Activated T-helper 17 cell treated with anti-CD3 and anti-CD28 coated beads, Interleukin-2, amount 50 U/mL, for 72 hours (primary cell): Measurements from ENCODE around the gene CNTN1. TPM values are rescaled to one million over a fixed set of nuclear protein-coding genes. Genes with fewer than 3 reads are reported as not detected.

Source experiments
- ATAC-seq: fragments of 150-1000 bp; cut with Tn5 transposase; replicated peaks from 2 replicates; pipeline ENCODE4 v1.10.0; 2021; ENCODE audit warnings: mild to moderate bottlenecking, moderate library complexity
- H3K27ac Mint-ChIP-seq: one replicate; pipeline ENCODE4 v1.8.0; 2022; ENCODE audit warnings: mixed read lengths
- H3K27me3 Mint-ChIP-seq: one replicate; pipeline ENCODE4 v1.8.0; 2022; ENCODE audit warnings: mixed read lengths
- H3K36me3 Mint-ChIP-seq: one replicate; pipeline ENCODE4 v1.8.0; 2022; ENCODE audit warnings: low read depth, mild to moderate bottlenecking, mixed read lengths
- H3K4me1 Mint-ChIP-seq: one replicate; pipeline ENCODE4 v1.8.0; 2022; ENCODE audit warnings: mixed read lengths
- H3K4me3 Mint-ChIP-seq: one replicate; pipeline ENCODE4 v1.8.0; 2022; ENCODE audit warnings: mild to moderate bottlenecking, mixed read lengths
- H3K9me3 Mint-ChIP-seq: one replicate; pipeline ENCODE4 v1.8.0; 2022; ENCODE audit warnings: mixed read lengths
- total RNA-seq, 2 donors: library from RNA; stranded (reverse); gene quantifications; one replicate each; pipeline ENCODE4 v1.2.3, GENCODE V29; 2022

The CNTN1 gene
- total RNA-seq, 2 donors from 2014 or later: not detected

- Mint-ChIP-seq H3K27ac (no peak overlapping the region), H3K27me3 (no peaks in the 10 kb centered on the region), H3K4me1 (no peaks in the 10 kb centered on the region), H3K36me3 (no peaks in the 10 kb centered on the region), H3K9me3 (no peaks in the 10 kb centered on the region), H3K4me3 (no peak overlapping the region)
- ATAC-seq: no peak
Measured at GRCh38 chr12:40969796-40970195, 277.6 kb downstream of the CNTN1 start.

DNA sequence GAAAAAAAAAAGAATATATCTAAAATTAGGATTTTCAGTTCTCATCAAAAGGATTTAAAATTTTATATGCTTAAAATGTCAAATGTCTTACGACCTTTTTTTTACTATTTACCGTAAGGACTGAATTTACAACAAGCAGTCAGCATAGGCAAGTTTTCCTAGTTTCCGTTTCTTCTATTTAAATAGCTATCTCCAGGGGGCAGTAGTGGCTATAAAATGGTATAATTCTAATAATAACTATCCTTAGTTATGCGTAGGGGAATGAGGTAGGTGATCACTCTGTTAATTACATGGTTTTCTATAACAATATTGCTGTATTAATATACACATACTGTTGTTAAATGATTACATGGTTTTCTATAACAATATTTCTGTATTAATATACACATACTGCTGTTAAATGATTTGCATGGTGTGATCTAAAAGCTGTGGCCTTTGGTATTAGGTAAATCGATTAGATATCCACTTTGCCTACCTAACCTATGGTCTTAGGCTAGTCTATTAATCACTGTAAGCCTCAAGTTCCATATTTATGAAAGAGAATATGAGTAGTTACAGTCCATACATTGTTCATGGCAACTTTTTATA is 278.2 kb downstream of the CNTN1 start:
- Mint-ChIP-seq H3K4me1 (no peaks in the 10 kb centered on the region), H3K27me3 (peaks cover under 1% of the 10 kb centered on the region), H3K36me3 (no peaks in the 10 kb centered on the region), H3K27ac (no peak overlapping the region), H3K4me3 (no peak overlapping the region), H3K9me3 (no peaks in the 10 kb centered on the region)
- no peak for ATAC-seq

GRCh38 chr12:40971911-40972310 is 279.7 kb downstream of the CNTN1 start:
- H3K36me3 Mint-ChIP-seq: no peaks in the 10 kb centered on the region
- no peaks in the 10 kb centered on the region for H3K9me3 Mint-ChIP-seq
- no peak for ATAC-seq
- no peak overlapping the region for H3K4me3 Mint-ChIP-seq
- peaks cover 9% of the 10 kb centered on the region for H3K27me3 Mint-ChIP-seq
- H3K4me1 Mint-ChIP-seq: no peaks in the 10 kb centered on the region
- no peak overlapping the region for H3K27ac Mint-ChIP-seq

GRCh38 chr12:40976546-40976945 is 284.3 kb downstream of the CNTN1 start:
- no peaks in the 10 kb centered on the region for H3K9me3 Mint-ChIP-seq
- H3K4me3 Mint-ChIP-seq: no peak overlapping the region
- H3K4me1 Mint-ChIP-seq: no peaks in the 10 kb centered on the region
- ATAC-seq: no peak
- H3K36me3 Mint-ChIP-seq: no peaks in the 10 kb centered on the region
- H3K27ac Mint-ChIP-seq: no peak overlapping the region
- peaks cover 10% of the 10 kb centered on the region for H3K27me3 Mint-ChIP-seq

- H3K36me3 Mint-ChIP-seq: no peaks in the 10 kb centered on the region
- no peak overlapping the region for H3K27ac Mint-ChIP-seq
- no peak for ATAC-seq
- peaks cover 1% of the 10 kb centered on the region for H3K9me3 Mint-ChIP-seq
- H3K4me1 Mint-ChIP-seq: no peaks in the 10 kb centered on the region
- H3K27me3 Mint-ChIP-seq: peaks cover 9% of the 10 kb centered on the region
- H3K4me3 Mint-ChIP-seq: no peak overlapping the region
Measured at GRCh38 chr12:40980427-40980961, 288.3 kb downstream of the CNTN1 start.

DNA sequence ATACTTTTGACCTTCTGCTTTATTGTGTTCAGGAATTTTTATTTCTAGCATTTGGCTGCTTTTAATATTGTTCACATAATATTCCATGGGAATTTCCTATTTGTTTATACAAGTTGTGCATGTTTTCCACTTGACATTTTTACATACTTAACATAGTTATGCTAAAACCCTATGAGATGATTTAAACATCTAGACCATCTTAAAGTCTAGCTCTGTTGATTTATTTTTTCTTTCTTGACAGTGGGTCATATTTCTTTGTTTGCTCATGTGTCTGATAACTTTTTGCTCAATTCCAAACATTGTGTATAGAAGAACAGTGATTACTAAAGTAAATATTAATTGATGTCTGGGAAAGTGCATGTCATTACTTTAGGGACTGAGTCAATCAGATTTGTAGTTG is 293.8 kb downstream of the CNTN1 start:
- H3K27me3 Mint-ChIP-seq: no peaks in the 10 kb centered on the region
- ATAC-seq: no peak
- no peak overlapping the region for H3K27ac Mint-ChIP-seq
- no peaks in the 10 kb centered on the region for H3K36me3 Mint-ChIP-seq
- no peak overlapping the region for H3K4me3 Mint-ChIP-seq
- peaks cover 5% of the 10 kb centered on the region for H3K9me3 Mint-ChIP-seq
- H3K4me1 Mint-ChIP-seq: no peaks in the 10 kb centered on the region

- no peaks in the 10 kb centered on the region for H3K27me3 Mint-ChIP-seq
- ATAC-seq: no peak
- peaks cover 5% of the 10 kb centered on the region for H3K9me3 Mint-ChIP-seq
- no peaks in the 10 kb centered on the region for H3K36me3 Mint-ChIP-seq
- no peak overlapping the region for H3K27ac Mint-ChIP-seq
- H3K4me3 Mint-ChIP-seq: no peak overlapping the region
- no peaks in the 10 kb centered on the region for H3K4me1 Mint-ChIP-seq
Measured at GRCh38 chr12:40988355-40988754, 296.1 kb downstream of the CNTN1 start.

DNA sequence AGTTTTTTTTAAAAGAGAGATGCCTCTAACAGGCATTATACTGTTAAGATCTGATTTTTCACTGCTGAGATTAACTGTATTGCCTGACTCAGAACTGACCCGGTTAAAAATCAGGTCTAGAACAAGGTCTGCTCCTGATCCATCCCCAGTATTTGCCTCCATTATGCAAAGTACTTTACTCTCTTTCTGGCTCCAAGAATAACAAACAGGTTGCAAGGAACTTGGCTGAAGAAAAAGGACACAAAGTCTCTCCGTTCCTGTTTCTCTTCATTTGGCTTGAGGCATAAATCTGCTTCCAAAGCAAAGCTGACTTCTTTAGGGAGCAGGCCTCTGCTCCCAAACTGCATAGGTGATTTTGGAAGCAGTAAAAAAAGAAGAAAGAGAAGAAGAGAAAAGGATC is 296.6 kb downstream of the CNTN1 start:
- Mint-ChIP-seq H3K27ac (no peak overlapping the region), H3K4me3 (no peak overlapping the region), H3K9me3 (peaks cover 5% of the 10 kb centered on the region), H3K27me3 (no peaks in the 10 kb centered on the region), H3K4me1 (no peaks in the 10 kb centered on the region), H3K36me3 (no peaks in the 10 kb centered on the region)
- ATAC-seq: no peak

- Mint-ChIP-seq H3K4me3 (no peak overlapping the region), H3K27ac (no peak overlapping the region), H3K36me3 (no peaks in the 10 kb centered on the region), H3K9me3 (peaks cover 5% of the 10 kb centered on the region), H3K4me1 (no peaks in the 10 kb centered on the region), H3K27me3 (no peaks in the 10 kb centered on the region)
- no peak for ATAC-seq
Measured at GRCh38 chr12:40989785-40990184, 297.5 kb downstream of the CNTN1 start.

DNA sequence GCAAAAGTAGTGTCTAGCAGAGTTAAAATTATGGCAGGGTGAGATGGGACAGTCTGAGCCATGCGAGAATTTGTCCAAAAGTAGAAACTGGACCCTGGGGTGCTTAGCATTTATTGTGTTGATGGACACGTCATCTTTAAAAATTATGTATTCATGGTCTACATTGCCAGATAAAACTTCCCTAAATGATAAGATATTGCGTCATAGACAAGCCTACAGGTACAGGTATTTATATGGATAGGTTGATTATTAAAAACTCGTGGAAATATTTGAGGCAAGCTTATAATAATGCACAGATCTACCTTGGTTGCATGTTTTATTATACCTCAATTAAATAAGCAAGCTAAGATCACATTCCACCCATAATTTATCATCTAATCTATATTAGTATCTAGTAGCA is 299.9 kb downstream of the CNTN1 start:
- H3K9me3 Mint-ChIP-seq: no peaks in the 10 kb centered on the region
- no peaks in the 10 kb centered on the region for H3K36me3 Mint-ChIP-seq
- no peak overlapping the region for H3K4me3 Mint-ChIP-seq
- no peaks in the 10 kb centered on the region for H3K27me3 Mint-ChIP-seq
- no peak overlapping the region for H3K27ac Mint-ChIP-seq
- H3K4me1 Mint-ChIP-seq: no peaks in the 10 kb centered on the region
- no peak for ATAC-seq

DNA sequence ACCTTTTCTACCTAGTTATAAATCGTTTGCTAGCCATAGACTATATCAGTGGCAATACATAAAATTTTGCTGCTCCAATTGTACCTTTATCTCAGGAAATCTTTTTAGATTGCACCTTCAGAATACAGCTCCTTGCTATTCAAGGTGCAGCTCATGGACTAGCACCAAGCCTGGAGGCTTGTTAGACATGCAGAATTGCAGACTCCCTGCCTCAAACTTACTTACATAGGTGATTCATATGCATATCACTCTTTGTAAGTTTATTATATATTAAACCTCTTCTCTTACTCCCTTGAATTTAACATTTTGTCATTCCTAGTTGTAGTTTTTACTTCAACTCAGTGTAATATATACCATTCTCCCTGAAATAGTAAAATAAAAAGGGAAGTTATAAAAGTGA is 300.4 kb downstream of the CNTN1 start:
- Mint-ChIP-seq H3K27me3 (no peaks in the 10 kb centered on the region), H3K36me3 (no peaks in the 10 kb centered on the region), H3K9me3 (no peaks in the 10 kb centered on the region), H3K4me3 (no peak overlapping the region), H3K27ac (no peak overlapping the region), H3K4me1 (no peaks in the 10 kb centered on the region)
- no peak for ATAC-seq

GRCh38 chr12:40993158-40993557 is 300.9 kb downstream of the CNTN1 start:
- Mint-ChIP-seq H3K27me3 (no peaks in the 10 kb centered on the region), H3K9me3 (no peaks in the 10 kb centered on the region), H3K36me3 (no peaks in the 10 kb centered on the region), H3K4me3 (no peak overlapping the region), H3K27ac (no peak overlapping the region), H3K4me1 (no peaks in the 10 kb centered on the region)
- ATAC-seq: no peak

- Mint-ChIP-seq H3K9me3 (no peaks in the 10 kb centered on the region), H3K36me3 (no peaks in the 10 kb centered on the region), H3K4me3 (no peak overlapping the region), H3K4me1 (no peaks in the 10 kb centered on the region), H3K27ac (no peak overlapping the region), H3K27me3 (no peaks in the 10 kb centered on the region)
- ATAC-seq: no peak
Measured at GRCh38 chr12:40996091-40996490, 303.9 kb downstream of the CNTN1 start.

- no peak for ATAC-seq
- peaks cover 9% of the 10 kb centered on the region for H3K9me3 Mint-ChIP-seq
- no peaks in the 10 kb centered on the region for H3K36me3 Mint-ChIP-seq
- no peaks in the 10 kb centered on the region for H3K27me3 Mint-ChIP-seq
- H3K27ac Mint-ChIP-seq: no peak overlapping the region
- no peak overlapping the region for H3K4me3 Mint-ChIP-seq
- no peaks in the 10 kb centered on the region for H3K4me1 Mint-ChIP-seq
Measured at GRCh38 chr12:40999210-40999609, 307.0 kb downstream of the CNTN1 start.

DNA sequence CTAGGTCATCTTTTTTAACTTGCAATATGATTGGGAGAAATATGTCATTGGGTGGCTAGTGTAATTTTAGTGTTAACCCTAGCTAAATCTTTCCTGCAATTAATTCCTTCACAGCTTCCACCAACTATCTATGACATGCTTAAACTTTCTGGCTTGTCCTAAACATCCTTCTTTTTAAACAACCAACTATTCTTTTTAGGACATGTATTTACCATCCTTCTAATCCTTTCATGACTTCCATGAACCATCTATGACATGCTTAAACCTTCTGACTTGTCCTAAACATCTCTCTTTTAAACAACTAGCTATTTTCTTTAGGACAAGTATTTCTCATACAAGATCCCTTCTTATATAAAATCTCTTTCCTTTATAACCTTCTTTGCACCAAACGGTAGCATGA is 316.2 kb downstream of the CNTN1 start:
- ATAC-seq: no peak
- Mint-ChIP-seq H3K4me3 (no peak overlapping the region), H3K27me3 (peaks cover 2% of the 10 kb centered on the region), H3K36me3 (no peaks in the 10 kb centered on the region), H3K27ac (no peak overlapping the region), H3K4me1 (no peaks in the 10 kb centered on the region), H3K9me3 (peaks cover 32% of the 10 kb centered on the region)

GRCh38 chr12:41011939-41012338 is 319.7 kb downstream of the CNTN1 start:
- H3K4me3 Mint-ChIP-seq: no peak overlapping the region
- H3K9me3 Mint-ChIP-seq: peaks cover 7% of the 10 kb centered on the region

More at GRCh38 chr12:41011939-41012338, 319.7 kb downstream of the CNTN1 start:
- no peak overlapping the region for H3K27ac Mint-ChIP-seq
- H3K27me3 Mint-ChIP-seq: peaks cover 2% of the 10 kb centered on the region
- ATAC-seq: no peak
- H3K4me1 Mint-ChIP-seq: no peaks in the 10 kb centered on the region
- H3K36me3 Mint-ChIP-seq: no peaks in the 10 kb centered on the region
